Occipital lobe (tissue), 2 donors: Measurements from ENCODE around the gene RAD51B. TPM values are rescaled to one million over a fixed set of nuclear protein-coding genes. Genes with fewer than 3 reads are reported as not detected.

Experiments
- DNase-seq: peaks from one replicate; lab custom pipeline; 2025; lab: John Stamatoyannopoulos, UW
- total RNA-seq: library from RNA; depleted of rRNA; stranded (reverse); fragments of >200 nt; gene quantifications from one replicate; pipeline ENCODE4 v1.2.3, GENCODE V29; 2014

Gene RAD51B
- total RNA-seq, 1 donor from 2014 or later, result 9.8 TPM

DNA sequence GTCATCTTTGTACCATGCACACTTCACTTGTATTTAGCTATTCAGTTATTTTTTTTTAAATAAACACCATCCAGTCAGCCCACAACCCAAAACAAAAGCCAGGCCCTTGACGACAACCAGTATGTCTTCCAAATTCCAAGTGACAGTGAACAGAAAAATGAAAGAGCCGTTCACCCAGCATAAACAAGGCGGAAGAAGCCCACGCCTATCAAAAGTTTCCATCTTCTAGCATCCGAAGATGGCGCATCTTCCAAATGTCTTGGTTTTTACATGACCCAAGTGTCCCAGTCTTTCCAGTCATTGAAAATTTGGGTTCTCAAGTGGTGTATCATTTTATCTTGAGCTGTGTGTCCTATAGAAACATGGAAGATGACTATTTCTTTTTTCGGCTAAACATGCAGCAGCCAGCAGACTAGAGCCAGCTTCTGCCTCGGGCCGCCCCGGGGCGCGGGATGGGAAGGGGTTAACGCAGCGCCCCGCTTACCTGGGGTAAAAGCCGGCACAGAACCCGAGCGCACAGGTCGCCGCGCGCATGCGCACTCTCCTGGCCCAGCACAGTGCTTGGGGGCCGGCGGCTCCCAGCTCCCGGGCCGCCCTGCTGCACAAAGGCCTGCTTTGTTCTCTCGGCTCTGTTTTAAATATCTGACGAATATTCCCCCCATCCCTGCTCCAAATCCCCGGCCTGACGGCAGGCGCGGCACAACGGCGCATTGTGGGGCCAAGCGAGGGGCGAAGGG, 808.5 kb downstream of the RAD51B start:
- peak; percentile 49 for DNase-seq

DNA sequence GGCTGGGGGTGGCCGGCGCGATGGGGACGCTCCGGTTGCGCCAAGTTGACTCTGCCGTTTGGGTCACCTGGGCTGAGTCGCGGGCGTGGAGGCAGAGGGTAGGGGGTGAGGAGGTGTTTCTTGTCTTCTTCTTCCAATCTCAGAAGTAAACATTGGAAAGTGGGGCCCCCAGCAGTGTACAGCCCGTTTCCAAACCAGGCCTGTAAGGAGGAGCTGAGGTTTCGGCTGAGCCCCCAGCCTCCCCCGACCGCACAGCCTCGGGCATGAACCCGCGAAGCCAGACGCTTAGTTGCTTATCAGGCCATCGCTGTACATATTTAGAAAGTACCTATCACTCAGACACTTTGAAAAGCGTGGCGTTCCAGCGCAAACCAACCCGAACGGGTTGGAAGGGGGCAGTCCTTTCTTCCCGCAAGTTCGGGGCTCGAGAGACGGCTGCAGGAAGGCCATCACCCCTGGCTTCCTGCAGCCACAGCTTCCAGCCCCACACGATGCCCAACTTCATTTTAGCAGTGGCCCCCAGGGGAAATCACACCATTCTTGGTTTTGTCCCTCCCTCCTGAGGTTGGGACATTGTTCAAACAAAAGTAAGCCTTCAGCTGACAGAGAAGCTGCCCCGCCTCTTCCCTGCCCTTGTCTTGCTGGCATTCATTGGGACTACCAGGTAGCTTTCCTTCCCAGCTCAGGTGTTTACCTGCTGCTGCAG, 809.2 kb downstream of the RAD51B start:
- DNase-seq, result no peak

DNA sequence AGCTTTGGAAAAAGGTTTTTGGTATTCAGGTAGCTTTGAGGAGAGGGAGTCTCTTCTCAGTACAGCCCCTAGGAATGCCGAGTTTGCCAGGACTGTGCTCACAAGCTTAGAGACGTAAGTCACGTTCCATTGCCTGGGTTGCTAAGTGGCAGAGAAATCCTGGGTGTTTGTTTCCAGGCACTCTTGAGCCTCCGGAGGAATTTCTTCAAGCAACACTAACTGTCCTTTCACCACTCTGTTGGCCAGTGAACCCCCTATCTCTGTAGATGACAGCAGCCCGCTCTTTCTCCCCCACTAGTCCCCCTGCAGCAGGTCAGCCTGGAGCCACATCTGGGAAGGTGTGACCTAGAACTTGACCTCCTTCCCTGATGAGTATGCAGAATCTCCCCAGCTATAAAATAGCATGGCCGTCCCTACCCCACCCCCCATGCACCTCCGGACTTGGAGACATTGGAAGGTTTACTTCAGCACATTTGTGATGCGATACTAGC, 810.5 kb downstream of the RAD51B start:
- DNase-seq, result no peak

DNA sequence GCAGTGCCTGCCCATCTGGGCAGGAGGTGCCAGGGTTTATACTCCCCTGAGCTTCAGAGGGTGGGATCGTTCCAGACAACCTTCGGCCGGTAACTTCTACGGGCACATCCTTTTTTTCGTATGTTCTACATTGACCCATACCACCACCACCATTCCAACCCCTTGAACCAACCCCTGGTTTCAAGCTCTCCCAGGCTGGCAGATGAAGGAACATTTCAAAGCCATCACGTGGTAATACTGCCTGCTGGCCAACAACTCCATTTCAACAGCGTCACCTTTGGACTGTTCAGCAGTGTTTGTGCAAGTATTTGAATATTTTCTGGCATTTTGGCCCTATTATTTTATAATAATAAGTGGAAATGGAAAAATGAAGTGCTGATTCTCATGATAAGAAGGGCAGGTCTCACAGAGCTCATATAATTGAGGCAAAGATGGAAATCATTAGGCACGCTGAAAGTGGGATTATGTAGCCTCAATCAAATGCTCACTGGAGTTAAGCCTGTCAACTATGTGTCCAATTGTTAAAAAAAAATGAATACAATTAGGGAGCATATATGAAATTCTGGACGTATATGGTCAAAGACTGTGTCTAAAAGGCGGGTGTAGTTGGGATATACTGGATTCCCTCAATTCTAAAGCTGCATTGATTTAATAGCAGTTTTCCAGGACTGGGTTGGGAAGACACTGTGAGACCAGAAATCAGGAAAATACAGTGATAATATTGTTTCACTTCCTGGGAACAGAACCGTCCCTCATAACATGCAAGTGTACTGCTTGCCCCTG, 811.2 kb downstream of the RAD51B start:
- no peak for DNase-seq

DNA sequence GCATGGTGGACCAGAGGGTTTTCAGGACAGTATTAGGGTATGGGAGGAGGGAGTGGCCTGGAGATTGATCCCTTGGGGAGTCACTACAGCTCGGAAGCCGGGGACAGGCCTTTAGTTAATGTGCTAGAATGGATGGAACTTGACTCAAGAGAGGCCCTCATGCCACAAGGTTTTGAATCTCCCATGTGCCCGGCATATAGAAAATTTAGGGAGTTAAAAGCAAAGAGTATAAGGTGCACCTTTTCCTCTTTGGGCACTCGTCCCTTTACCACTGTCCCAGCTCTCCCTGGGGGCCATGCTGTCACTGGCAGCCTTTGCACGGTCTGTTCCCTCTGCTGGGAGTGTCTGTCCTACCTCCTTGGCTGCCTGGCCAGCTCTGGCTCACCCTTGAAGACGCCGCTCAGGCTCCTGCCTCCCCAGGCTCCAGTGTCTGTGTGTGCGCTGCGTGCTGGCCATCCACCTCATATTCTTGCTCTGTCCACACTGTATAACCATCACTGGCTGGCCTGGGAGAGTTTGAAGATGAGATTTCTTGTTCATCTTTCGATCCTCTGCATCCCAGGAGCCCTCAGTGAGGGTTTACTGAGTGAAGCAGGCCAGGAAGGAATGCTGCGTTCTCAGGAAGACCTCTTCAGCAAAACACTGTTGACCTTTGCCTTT, 811.9 kb downstream of the RAD51B start:
- DNase-seq, result no peak

DNA sequence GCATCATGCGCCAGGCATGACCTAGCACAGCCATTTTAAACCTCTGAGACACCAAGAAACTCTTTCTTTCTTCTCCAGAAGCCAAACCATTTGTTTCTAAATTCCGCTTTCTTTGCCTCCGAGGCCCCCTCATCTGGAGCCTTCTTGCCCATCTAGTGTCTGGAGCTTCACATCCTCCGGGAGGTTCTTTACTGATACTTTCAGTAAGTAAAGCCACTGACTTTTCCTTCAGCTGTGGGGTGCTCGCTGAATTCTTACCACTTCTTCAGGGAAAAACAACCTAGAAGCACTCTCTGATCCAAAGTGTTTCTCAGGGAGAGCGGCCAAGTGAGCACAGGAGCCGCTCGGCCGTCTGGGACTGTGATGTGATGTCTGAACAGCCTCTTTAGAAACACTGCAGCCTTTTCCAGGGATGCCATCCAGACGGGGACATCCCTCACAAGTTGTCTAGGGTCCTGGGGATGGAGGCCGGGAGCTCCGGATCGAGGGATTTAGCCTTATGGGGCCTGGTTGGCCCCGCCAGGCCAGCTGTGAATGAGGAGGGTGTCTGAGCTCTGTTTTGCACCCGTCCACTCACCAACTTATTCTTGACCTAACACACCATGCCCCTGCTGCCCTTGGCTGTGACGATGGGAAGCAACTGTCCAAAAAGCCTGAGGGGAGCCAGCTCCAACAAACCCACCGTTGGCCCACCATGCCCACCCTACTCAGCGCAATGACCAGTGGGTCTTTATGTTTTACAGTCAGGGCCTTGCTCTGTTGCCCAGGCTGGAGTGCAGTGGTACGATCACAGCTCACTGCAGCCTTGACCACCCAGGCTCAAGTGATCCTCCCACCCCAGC, 812.7 kb downstream of the RAD51B start:
- DNase-seq, result no peak

DNA sequence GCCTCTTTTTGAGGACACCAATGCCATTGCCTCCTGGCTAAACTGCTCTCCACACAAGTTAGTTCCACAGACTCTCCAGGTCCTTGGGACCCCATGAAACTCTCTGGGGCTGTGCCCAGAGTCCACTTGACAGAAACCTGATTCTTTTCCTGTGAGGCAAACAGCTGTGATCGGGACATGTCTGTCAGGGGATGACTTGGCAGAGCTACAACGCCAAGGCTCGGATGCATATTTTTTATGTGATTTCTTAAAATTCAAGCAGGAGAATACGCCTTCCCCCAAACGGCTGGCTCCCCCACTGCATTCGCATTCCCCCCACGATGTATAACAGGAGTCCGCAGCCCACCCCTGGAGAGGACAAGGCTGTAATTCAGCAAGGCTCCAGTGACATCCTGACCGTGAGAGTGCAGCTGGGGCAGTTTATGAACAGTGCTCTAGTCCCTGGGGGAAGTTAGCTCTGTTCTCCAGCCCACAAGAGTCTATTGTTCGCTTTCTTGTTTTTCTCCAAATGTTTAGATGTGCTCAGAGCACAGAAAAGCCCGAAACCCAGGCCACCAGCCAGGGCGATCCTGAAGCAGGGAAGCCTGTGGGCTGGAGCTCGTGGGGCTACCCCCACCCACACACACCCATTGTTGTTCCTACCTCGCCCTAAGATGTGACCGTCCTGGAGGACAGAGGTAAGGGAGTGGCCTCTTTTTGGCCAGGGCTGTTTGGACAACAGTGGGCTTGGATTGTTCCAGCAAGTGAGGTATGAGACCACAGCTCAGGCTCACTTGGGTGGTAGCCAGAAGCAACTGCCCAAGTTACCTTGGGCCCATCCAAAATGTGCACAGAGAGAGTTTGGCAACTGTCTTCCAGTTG, 813.8 kb downstream of the RAD51B start:
- peak; percentile 54 for DNase-seq

DNA sequence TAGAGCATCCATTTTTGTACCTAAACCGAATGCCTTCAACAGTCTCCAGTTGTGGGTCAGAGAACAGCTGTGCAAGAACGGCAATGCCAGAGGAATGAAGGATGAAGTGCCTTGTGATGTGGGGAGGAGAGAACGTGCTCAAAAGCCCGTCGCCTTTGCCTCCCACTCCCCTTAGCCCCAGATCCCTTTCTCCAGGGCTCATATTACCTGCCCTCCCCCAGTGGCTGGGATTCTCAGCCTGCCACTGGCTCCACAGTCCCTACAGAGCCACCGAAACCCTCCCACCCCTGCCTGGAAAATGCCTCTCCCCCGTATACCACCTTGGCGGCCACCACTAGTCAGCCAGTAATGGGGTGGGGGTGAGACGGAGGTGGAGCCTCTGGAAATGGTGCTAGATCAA, 814.8 kb downstream of the RAD51B start:
- no peak for DNase-seq

DNA sequence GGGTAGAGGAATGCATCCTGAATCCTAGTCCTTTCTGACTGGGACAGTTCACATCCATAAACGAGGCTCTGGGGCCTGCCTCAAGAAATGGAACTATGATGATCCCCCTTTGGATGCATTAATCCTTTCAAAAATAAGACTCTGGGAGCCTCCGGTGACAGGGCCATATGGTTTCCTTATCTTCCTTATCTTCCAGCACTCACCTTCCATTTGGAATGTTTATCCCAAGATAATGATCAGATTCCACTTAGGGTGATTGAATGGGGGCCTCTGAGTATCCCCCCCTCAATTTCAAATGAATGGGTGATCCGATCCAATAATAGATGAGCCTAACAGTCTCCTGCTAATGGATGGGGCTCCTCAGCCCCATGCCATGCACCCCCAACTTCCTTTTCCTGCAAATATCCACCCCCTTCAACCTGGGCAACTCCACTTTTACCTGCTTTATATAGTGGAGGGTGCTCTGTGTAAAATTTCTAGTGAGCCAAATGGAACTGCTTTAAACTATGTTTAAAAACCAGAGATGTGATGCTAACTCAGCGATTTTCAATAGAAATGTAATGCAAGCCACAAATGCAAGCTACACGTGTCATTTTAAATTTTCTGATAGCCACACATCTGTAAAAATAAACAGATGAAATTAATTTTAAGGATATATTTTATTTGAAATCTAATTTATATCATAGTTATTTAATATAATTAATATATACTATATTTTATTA, 815.5 kb downstream of the RAD51B start:
- DNase-seq, result no peak

DNA sequence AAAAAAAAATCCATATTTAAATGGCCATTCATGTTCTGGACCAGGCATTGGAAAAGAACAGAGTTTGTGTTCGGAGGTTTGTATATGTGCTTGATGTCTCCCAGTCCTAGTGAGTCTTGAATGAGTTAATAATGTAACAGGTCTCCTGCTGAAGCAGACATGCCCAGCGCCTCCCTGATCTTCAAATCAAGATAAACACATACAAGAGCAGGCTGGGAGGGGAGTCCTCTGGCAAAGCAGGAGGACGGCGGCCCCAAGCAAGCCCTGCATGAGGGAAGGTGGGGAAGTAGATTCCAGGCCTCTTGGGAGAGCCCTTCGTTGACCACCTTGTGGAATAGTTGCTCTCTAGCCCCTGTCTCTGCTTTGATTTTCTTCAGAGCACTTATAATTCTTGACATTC, 817.0 kb downstream of the RAD51B start:
- no peak for DNase-seq

DNA sequence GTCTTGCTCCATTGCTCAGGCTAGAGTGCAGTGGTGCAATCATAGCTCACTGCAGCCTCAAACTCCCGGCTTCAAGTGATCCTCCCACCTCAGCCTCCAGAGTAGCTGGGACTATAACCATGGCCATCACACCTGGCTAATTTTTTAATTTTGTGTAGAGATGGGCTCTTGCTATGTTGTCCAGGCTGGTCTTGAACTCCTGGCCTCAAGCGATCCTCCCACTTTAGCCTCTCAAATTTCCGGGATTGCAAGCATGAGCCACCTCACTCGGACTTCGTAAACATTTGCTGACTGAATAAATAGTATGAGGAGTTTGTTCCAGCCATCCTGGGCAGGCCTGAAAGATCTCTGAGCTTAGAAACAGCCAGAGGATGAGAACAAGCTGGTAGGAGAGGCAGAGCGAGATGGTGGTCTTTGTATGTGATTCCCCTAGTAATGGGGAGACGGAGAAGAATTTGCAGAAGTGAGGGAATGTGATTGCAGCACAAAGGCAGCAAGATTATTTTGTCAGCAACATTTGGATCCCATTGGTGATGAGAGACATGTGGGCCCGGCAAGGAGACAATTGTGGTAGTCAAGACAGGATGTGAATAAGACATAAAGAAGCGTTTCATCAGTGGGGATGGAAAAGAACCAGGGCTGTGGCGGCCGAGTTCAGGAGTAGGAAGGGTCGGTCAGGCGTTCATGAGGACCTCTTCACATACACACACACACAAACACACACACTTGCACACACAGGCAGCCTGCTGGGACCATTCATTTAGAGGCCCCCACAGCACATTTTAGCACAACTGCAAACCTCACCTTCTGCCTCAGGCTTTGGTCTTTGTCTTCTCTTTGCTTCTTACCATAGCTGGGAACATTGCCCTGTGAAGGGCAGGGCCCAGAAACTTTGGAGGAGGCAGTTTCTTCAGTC, 817.8 kb downstream of the RAD51B start:
- DNase-seq, result no peak

DNA sequence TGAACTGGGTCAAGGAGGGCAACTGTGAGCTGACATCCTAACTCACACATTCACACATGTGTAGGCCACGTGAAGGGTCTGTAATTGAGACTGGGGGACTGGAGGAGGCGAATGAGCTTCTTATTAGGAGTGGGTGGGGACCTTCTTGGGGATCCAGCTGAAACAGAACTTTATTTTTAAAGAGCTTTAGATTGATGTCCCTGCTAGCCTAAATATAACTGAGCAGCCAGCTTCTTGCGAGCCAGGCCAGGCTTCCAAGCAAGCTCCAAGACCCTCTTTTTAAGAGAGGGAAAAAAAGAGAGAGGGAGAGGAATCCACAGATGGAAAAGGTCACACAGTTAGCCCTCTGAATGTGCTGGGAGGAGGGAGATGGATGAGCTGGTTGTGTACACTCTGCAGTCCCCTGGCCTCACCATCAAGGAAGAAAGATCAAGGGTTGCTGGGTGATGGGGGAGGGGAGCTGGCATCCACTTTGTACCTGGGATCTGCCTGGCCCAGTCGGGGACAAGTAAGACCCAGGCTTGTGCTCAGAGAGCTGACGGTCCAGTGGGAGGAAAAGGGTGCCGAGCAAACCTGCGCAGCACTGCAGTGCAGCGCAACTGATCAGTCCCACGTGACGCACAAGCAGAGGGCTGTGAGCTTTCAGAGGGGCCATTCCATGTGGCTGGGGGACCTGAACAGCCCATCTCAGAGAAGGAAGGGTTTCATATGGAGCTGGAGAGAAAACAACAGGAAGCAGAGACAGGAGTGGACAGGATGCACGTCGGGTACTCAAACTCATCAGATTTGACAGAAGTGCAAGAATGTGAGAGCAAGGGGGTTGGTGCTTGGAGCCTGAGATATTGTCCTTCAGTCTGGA, 818.8 kb downstream of the RAD51B start:
- no peak for DNase-seq

DNA sequence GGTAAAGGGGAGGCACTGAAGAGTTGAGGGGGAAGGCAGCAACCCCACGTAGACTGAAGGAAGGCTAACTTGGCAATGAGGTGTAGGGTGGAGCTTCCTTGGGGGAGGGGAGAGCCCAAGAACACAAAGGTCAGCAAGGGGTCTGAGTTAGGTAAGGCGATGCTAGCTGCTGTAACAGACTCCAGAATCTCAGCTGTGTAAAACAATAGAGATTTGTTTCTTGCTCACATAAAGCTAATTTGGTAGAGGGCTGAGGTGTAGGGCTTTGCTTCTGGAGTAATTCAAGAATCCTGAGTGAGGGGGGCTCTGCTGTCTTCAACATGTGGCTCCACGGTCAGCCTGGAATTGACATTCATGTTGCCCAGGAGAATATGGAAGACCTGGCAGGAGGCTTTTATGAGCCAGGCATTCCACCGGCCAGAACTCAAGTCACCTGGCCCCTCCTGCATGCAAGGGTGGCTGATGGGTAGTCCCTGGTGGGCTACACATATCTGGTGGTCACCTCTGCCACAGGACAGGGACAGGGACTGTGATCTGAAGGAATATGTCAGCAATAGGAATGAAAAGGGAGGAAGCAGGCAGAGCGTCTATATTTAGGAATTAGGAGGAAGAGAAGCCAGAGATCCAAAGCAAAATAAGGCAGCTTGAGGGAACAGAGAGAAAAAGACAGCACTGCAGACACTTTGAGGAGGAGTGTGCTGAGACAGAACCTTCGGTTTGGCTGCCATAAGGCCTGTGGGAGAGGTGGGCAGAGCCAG, 819.6 kb downstream of the RAD51B start:
- DNase-seq, result no peak

DNA sequence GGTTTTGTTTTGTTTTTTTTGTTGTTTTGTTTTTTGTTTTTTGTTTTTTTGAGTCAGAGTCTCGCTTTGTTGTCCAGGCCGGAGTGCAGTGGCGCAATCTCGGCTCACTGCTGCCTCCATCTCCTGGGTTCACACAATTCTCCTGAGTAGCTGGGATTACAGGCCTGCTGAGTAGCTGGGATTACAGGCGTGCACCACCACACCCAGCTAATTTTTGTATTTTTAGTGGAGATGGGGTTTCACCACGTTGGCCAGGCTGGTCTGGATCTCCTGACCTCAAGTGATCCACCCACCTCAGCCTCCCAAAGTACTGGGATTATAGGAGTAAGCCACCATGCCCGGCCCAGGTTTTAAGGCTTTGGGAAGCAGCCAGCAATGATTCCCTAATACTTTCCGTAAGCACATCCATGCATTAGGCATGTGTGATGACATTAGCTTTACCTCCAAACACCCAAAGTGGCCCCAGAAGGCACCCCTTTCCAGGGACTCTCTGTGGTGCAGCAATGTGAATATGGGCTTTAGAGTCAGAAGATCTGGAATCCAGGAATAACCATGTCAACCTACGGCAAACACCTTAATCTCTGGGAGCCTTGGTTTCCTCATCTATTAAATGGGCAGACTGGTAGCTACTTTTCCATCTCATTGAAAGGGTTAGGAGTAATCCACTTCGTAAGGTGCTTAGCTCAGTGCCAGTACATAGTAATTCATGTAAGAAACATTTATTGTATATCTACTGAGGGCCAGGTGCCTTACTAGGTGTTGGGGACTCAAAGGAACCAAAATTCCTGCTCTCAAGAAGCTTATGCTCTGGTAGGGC, 820.4 kb downstream of the RAD51B start:
- DNase-seq, result no peak

DNA sequence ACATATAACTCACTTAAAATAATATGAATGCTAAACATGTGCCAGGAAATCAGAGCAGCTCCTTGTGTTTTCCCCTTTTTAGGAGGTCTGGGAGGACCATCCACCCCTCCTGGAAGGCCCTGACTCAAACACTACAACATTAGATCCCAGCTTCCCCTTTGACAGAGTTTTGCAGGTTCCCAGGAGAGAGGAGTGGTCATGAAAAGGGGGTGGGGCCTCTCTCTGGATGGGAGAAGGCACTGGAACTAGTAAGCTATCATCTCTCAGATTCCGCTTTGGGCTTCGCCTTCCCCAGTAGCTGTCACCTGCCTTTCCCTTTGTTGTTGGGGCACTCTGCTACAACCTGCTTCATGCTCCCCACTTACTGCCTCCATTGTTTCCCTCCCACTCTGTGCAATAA, 824.1 kb downstream of the RAD51B start:
- DNase-seq, result no peak
